Neural cell (in vitro differentiated cells): ENCODE measurements around the gene GFRA1. TPM values are rescaled to one million over a fixed set of nuclear protein-coding genes. Genes with fewer than 3 reads are reported as not detected.

Experiments used
- H2AFZ ChIP-seq: fragments of 200-600, 300-800 bp; sonication (generic), shearing (Covaris generic); 2 replicates; pipeline ENCODE4 v1.6.0; 2014; ENCODE audit warnings: low read depth, mild to moderate bottlenecking, antibody characterized with exemption, low read length, moderate library complexity
- H3F3A ChIP-seq: fragments of 200-600 bp; shearing (Covaris generic); 2 replicates; pipeline ENCODE4 v1.6.1; 2016; ENCODE audit warnings: mild to moderate bottlenecking, moderate library complexity, mixed read lengths, antibody characterized with exemption, low read length; ENCODE audit not compliant: insufficient read depth, poor library complexity, severe bottlenecking
- H3K27ac ChIP-seq: fragments of 200-600, 300-800 bp; sonication (generic), shearing (Covaris generic); 2 replicates; pipeline ENCODE4 v1.5.1; 2014; ENCODE audit warnings: mild to moderate bottlenecking, low read length, moderate library complexity
- H3K27me3 ChIP-seq: fragments of 300-800, 200-600 bp; sonication (generic), shearing (Covaris generic); 2 replicates; pipeline ENCODE4 v1.6.0; 2014; ENCODE audit warnings: mild to moderate bottlenecking, low read depth, low read length, moderate library complexity; ENCODE audit not compliant: insufficient read depth
- H3K36me3 ChIP-seq: fragments of 300-800, 200-600 bp; sonication (generic), shearing (Covaris generic); 2 replicates; pipeline ENCODE4 v1.5.1; 2014; ENCODE audit warnings: mild to moderate bottlenecking, antibody characterized with exemption, low read length, moderate library complexity; ENCODE audit not compliant: insufficient read depth
- H3K4me2 ChIP-seq: fragments of 300-800, 200-600 bp; sonication (generic), shearing (Covaris generic); 2 replicates; pipeline ENCODE4 v1.6.0; 2014; ENCODE audit warnings: mild to moderate bottlenecking, low read length
- H3K4me3 ChIP-seq: fragments of 300-800, 200-600 bp; sonication (generic), shearing (Covaris generic); 2 replicates; pipeline ENCODE4 v1.5.1; 2014; ENCODE audit warnings: mild to moderate bottlenecking, low read length, moderate library complexity
- H3K79me2 ChIP-seq: fragments of 200-600 bp; shearing (Covaris generic); replicated peaks from 2 replicates; pipeline ENCODE4 v1.6.0; 2014; ENCODE audit warnings: mild to moderate bottlenecking, low read length, moderate library complexity; ENCODE audit not compliant: insufficient read depth
- H3K9ac ChIP-seq: fragments of 300-800, 200-600 bp; sonication (generic), shearing (Covaris generic); 2 replicates; pipeline ENCODE4 v1.6.1; 2016; ENCODE audit warnings: mild to moderate bottlenecking, low read length, mixed read lengths
- H3K9me2 ChIP-seq: fragments of 200-600 bp; shearing (Covaris generic); 2 replicates; pipeline ENCODE4 v1.6.1; 2016; ENCODE audit warnings: mild to moderate bottlenecking, low read length, mixed read lengths; ENCODE audit not compliant: insufficient read depth
- H3K9me3 ChIP-seq: fragments of 200-600, 300-800 bp; sonication (generic), shearing (Covaris generic); 2 replicates; pipeline ENCODE4 v1.6.1; 2016; ENCODE audit warnings: mild to moderate bottlenecking, mixed run types, low read length, moderate library complexity, mixed read lengths
- H4K20me1 ChIP-seq: fragments of 200-600 bp; shearing (Covaris generic); 2 replicates; pipeline ENCODE4 v1.6.1; 2016; ENCODE audit warnings: mild to moderate bottlenecking, mixed run types; ENCODE audit not compliant: insufficient read depth
- EP300 ChIP-seq: fragments of 450-650 bp; conservative IDR thresholded peaks from 2 replicates; pipeline ENCODE4 v1.6.1; 2014; ENCODE audit warnings: antibody characterized with exemption, mild to moderate bottlenecking, moderate library complexity; ENCODE audit not compliant: poor library complexity, severe bottlenecking
- EZH2 ChIP-seq: fragments of 200-600, 300-800 bp; shearing (Covaris generic), sonication (generic); IDR thresholded peaks from 2 replicates; pipeline ENCODE4 v1.6.1; 2014; ENCODE audit warnings: antibody characterized with exemption, low read length, borderline replicate concordance, mild to moderate bottlenecking; ENCODE audit not compliant: insufficient read depth, poor library complexity, severe bottlenecking
- MXI1 ChIP-seq: fragments of 450-650 bp; conservative IDR thresholded peaks from 2 replicates; pipeline ENCODE4 v1.6.1; 2014; ENCODE audit warnings: antibody characterized with exemption, mild to moderate bottlenecking; ENCODE audit not compliant: poor library complexity, severe bottlenecking
- POLR2AphosphoS5 ChIP-seq: IDR thresholded peaks from 2 replicates; pipeline ENCODE4 v1.6.1; 2012
- RAD21 ChIP-seq: fragments of 450-650 bp; conservative IDR thresholded peaks from 2 replicates; pipeline ENCODE4 v1.6.1; 2014; ENCODE audit warnings: antibody characterized with exemption, mild to moderate bottlenecking, moderate library complexity
- SMC3 ChIP-seq: fragments of 450-650 bp; conservative IDR thresholded peaks from 2 replicates; pipeline ENCODE4 v1.6.1; 2014; ENCODE audit warnings: antibody characterized with exemption, mild to moderate bottlenecking, moderate library complexity; ENCODE audit not compliant: poor library complexity
- TAF1 ChIP-seq: IDR thresholded peaks from 2 replicates; pipeline ENCODE4 v1.6.1; 2012; ENCODE audit warnings: low read depth
- polyA plus RNA-seq: library from polyadenylated mRNA; depleted of rRNA; stranded (reverse); fragments of >200 nt; gene quantifications from 2 replicates; pipeline ENCODE4 v1.2.3, GENCODE V29; 2014
- TF ChIP-seq, protein P1 (sequence below): IDR thresholded peaks from 2 replicates; pipeline ENCODE4 v1.6.1; 2012; ENCODE audit warnings: borderline replicate concordance
- TF ChIP-seq, protein P2 (sequence below): fragments of 450-650 bp; IDR thresholded peaks from 2 replicates; pipeline ENCODE4 v1.5.1; 2014; ENCODE audit warnings: antibody characterized with exemption, mild to moderate bottlenecking, moderate library complexity; ENCODE audit not compliant: poor library complexity, severe bottlenecking

The GFRA1 gene
- polyA plus RNA-seq, 1 donor from 2014 or later, result 2.3 TPM

DNA sequence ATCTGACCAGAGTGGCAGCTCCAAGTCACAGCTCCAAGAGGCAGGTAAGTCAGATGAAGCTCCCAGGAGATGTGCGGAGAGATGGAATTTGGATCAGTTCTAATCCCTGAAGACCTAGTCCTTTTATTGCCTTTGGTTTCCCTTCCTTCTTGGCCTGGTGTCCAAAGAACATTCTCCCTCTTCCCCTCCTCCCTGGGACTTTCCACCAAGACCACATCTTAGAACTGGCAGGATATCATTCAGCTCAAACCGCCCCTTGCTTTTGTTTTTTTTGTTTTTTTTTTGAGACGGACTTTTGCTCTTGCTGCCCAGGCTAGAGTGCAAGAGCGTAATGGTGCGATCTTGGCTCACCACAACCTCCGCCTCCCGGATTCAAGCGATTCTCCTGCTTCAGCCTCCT is 190.8 kb downstream of the GFRA1 start:
- TF ChIP-seq RAD21, result no peak
- TF ChIP-seq MXI1, result no peak
- TF ChIP-seq, protein P1, sequence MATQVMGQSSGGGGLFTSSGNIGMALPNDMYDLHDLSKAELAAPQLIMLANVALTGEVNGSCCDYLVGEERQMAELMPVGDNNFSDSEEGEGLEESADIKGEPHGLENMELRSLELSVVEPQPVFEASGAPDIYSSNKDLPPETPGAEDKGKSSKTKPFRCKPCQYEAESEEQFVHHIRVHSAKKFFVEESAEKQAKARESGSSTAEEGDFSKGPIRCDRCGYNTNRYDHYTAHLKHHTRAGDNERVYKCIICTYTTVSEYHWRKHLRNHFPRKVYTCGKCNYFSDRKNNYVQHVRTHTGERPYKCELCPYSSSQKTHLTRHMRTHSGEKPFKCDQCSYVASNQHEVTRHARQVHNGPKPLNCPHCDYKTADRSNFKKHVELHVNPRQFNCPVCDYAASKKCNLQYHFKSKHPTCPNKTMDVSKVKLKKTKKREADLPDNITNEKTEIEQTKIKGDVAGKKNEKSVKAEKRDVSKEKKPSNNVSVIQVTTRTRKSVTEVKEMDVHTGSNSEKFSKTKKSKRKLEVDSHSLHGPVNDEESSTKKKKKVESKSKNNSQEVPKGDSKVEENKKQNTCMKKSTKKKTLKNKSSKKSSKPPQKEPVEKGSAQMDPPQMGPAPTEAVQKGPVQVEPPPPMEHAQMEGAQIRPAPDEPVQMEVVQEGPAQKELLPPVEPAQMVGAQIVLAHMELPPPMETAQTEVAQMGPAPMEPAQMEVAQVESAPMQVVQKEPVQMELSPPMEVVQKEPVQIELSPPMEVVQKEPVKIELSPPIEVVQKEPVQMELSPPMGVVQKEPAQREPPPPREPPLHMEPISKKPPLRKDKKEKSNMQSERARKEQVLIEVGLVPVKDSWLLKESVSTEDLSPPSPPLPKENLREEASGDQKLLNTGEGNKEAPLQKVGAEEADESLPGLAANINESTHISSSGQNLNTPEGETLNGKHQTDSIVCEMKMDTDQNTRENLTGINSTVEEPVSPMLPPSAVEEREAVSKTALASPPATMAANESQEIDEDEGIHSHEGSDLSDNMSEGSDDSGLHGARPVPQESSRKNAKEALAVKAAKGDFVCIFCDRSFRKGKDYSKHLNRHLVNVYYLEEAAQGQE, result no peak
- TF ChIP-seq SMC3, result no peak
- no peak for TF ChIP-seq EZH2
- TF ChIP-seq POLR2AphosphoS5, result no peak
- TF ChIP-seq, protein P2, sequence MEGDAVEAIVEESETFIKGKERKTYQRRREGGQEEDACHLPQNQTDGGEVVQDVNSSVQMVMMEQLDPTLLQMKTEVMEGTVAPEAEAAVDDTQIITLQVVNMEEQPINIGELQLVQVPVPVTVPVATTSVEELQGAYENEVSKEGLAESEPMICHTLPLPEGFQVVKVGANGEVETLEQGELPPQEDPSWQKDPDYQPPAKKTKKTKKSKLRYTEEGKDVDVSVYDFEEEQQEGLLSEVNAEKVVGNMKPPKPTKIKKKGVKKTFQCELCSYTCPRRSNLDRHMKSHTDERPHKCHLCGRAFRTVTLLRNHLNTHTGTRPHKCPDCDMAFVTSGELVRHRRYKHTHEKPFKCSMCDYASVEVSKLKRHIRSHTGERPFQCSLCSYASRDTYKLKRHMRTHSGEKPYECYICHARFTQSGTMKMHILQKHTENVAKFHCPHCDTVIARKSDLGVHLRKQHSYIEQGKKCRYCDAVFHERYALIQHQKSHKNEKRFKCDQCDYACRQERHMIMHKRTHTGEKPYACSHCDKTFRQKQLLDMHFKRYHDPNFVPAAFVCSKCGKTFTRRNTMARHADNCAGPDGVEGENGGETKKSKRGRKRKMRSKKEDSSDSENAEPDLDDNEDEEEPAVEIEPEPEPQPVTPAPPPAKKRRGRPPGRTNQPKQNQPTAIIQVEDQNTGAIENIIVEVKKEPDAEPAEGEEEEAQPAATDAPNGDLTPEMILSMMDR, result no peak
- TF ChIP-seq TAF1, result no peak
- no peak for TF ChIP-seq EP300
- Histone ChIP-seq H3K27me3 (no peaks in the 10 kb centered on the region), H3K4me3 (no peak overlapping the region), H3F3A (no peaks in the 10 kb centered on the region), H2AFZ (no peak overlapping the region), H4K20me1 (no peaks in the 10 kb centered on the region), H3K27ac (no peak overlapping the region), H3K79me2 (no peaks in the 10 kb centered on the region), H3K9ac (no peak overlapping the region), H3K9me3 (no peaks in the 10 kb centered on the region), H3K4me2 (no peak overlapping the region), H3K9me2 (no peaks in the 10 kb centered on the region), H3K36me3 (no peaks in the 10 kb centered on the region)

DNA sequence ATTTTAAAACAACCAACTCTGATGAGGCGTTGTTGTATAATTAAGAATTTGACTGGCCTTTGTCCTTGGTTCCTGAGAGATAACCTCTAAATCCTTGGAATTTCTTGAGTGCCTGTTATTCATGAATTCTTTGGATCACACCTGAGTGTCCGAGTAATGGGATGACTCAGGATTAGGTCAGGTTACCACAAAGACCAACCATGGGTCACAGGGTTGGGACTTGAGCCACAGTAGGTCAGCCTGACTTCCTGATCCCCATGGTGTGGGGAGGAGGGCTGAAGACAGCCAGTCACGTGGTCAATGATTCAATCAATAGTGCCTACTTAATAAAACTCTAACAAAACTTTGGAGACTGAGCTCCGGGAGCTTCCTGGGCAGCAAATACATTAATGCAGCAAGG is 192.5 kb downstream of the GFRA1 start:
- TF ChIP-seq MXI1, result no peak
- no peak for TF ChIP-seq POLR2AphosphoS5
- no peak for TF ChIP-seq RAD21
- no peak for TF ChIP-seq TAF1
- TF ChIP-seq, protein P1, result no peak
- no peak for TF ChIP-seq EP300
- no peak for TF ChIP-seq SMC3
- TF ChIP-seq, protein P2, result no peak
- Histone ChIP-seq H3K4me2 (no peak overlapping the region), H2AFZ (no peak overlapping the region), H3K9ac (no peak overlapping the region), H3K79me2 (no peaks in the 10 kb centered on the region), H4K20me1 (no peaks in the 10 kb centered on the region), H3K27ac (no peak overlapping the region), H3K36me3 (no peaks in the 10 kb centered on the region), H3K27me3 (no peaks in the 10 kb centered on the region), H3K4me3 (no peak overlapping the region), H3F3A (no peaks in the 10 kb centered on the region), H3K9me3 (no peaks in the 10 kb centered on the region), H3K9me2 (no peaks in the 10 kb centered on the region)
